ENCODE data around the gene PCBP3.
A peak's percentile ranks its signal among the peaks of the same experiment; 100 is the strongest.

PCBP3 gene

DNA sequence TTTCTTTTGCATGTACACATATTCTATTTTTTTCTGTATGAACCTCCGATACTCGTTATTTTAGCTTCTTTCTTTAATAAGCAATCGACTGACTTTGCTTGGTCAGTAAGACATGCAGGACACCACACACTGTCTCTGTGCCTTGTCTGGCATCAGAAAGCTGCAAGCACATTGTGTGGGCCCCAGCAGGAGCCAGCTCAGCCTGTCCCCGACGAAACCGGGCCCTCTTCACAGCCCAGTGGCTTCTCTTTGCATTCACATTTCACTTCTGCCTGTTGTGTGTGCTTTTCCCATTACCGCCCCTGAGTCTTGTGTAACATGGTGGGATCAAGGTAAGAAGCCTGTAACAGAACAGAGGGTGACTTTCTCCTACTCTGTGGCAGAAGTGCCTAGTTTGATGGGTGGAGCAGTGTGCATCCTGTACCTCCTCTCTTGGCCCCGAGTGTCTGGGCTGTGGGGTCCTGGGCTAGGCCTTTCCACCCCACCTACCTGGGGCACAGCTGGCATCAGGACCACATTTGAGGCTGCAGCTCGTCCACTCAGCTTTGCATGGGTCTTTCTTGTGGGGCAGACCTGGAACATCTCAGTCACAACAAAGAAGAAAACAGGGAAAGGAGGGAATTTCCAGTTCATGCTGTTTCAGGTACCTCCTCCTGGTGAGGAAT is 219.2 kb downstream of the PCBP3 start:
- DNase-seq: no peak

DNA sequence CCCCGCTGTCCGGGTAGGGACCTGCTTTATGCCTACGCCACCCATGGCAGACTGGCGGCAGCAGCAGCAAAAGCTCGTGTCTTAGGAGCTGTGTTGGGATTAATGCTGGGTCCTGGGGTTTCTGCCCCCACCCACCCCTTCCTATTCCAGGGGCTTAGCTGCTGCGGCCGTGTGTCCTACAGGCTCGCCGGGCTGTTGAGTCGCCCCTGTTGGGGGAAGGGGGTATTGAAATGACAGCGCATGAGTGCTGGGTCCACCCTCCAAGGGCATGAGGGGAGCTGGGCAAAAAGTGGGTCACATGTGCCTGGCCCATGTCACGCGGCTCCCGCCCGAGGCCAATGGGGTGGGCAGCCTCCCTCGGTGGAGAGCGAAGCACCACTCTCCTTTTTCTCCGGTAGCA is 219.7 kb downstream of the PCBP3 start:
- intact Hi-C loops (cut with DNase I): no loop called here
- no peak for DNase-seq

More for the DNA sequence above, 219.2 kb downstream of the PCBP3 start:
- intact Hi-C loops (cut with DNase I): no loop called here

DNA sequence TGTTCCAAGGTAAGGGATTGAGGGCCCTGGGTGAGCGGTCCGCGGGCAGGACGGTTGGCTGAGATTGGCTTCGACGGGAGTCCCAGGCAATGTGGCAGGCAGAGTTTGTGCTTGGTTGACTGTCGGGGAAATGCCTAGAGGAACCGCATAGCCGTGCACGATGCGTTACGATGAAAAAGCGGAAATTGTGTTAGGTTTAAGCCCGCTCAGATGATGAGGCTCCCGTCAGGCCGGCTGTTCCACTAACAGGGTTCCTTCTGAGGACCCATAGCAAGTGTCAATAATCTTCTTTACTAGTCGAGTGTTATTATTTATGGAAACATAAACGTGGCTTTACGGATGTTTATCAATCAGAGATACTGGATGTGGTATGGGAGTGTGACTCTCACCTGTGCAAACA is 220.2 kb downstream of the PCBP3 start:
- DNase-seq: no peak
- intact Hi-C loops (cut with DNase I): no loop called here

DNA sequence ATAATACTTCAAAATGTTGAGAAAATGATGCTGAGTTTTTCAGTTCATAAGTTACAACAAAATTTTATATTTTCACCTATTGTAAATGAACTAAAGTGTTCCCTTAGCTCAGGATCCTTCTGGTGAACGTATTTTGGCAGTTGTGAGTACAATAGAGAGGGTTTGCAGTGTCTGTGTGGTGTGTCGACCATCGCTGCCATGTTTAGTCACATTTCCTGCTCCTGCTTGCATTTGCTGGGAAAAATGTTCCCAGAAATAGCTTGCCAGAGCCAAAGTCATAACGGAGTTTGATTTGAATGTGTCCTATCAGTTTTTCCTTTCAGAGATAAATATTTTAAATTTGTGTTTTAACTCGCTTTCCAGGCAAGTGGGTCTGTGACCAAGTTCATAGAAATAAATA is 220.9 kb downstream of the PCBP3 start:
- intact Hi-C loops (cut with DNase I): no loop called here
- DNase-seq: no peak

DNA sequence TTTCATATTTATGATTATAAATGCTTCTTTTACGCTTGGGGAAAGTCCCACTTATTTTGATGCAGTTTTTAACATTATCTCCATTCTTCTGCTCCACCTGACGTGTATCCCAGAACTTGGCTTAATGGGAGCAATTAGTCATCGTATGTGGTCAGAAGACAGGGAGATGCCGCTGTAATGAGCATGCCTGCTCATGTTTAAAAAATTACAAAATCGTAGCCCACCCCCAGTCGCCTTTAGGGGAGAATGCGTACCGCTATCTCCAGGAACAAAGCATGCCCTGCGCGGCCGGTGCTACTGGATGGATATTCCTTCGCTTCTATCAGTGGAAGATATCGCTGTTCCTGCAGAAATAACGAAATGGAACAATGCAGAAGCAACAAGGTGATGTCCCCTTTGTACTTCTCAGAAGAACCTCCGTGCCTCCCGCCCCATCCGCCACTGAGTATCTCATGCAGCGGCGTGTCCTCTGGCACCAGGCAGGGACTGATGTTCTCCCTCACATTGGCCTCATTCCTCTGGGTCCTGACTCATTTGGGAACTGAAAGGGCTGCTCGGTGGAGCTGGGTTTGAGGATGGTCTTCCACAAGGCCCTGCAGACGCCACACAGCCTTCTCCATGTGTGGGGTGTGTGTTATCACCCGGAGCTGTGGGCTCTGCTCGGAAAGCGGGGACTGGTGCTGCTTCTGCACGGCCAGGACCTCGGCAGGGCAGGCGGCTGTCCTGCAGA is 221.7 kb downstream of the PCBP3 start:
- intact Hi-C loops (cut with DNase I): no loop called here
- DNase-seq: no peak

DNA sequence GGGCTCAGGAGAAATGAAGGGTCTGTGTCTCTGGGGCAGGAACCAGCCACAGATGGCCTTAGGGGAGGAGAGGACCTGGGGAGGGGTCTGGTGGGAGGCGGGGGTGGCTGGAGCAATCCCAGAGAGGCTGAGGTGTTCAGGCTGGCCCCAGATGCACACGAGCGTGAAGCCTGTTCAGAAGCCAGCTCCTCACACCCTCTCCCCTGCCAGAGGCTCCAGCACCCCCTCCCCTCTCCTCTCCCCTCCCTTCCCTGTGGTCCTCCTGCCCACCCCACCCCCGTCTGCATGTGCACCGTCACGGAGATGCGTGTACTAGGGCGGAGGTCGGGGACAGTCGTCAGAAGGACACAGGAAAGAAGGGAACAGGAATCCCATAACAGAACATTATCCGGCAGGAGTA is 223.0 kb downstream of the PCBP3 start:
- intact Hi-C loops (cut with DNase I): no loop called here
- no peak for DNase-seq

DNA sequence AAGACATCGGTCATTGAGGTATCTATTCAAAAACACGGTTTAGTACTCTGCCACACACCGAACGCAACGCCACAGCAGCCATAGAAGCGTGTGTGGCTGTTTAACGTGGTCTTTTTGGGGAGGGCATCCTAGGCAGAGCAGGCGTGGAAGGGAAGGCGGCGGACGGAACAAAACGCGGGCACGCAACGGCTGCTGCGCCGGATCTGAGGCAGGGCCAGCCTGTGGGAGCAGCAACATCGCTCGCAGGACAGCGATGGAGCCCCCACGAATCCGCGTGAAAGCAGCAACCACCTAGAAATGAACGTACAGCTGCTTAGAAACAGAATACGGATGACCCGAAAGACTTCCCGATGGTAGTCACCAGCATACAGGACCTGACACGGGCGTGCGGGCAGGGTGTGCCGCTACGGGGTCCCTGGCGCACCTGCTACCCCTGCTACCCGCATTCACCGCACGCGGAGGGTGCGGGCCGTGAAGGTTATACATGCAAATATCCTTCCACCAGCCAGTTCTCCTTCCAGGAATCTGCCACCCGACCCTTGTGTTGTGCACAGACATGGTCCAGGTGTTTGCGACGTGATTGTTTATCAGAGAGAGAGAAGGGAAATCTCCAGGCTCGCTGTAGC is 223.6 kb downstream of the PCBP3 start:
- intact Hi-C loops (cut with DNase I): no loop called here
- peak in 2 of 10 donors; percentile 2 to 57 for DNase-seq

DNA sequence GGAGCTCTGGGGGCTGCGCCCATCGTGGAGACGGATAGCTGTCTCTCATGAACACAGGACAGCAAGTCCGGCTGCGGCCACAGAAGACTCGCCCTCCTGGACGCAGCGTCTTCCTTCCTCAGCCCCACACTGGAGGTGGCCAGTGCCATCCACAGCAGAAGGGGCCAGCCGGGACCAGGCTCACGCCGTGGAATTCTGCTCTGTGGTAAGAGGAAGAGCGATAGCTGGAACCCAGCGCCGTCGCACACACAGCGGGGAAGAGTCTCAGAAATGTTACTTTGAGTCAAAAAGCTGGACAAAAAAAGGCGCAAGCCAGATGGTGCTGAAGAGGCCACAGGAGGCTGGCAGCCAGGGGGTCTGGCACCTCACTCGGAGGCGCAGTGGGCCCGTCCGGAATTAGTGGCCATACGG is 224.2 kb downstream of the PCBP3 start:
- DNase-seq: peak in 1 of 10 donors; percentile 63
- intact Hi-C loops (cut with DNase I): no loop called here

DNA sequence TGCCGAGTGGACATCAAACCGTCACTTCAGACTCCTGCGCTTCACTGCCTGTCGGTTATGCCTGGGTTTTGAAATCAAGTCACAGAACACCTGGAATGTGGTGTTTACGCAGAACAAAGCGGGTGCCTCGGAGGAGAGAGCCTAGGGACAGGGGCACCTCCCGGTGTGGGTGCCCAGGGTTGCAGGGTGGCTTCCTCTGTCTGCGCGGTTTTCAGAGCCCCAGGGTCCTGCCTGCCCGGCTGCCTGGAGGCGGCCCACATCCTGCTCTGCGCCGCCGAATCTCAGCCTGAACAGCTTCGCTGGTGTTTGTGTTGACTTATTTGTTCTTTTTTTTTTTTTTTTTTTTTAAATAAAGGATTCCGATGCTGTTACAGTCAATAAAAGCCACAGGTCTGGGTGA is 224.6 kb downstream of the PCBP3 start:
- intact Hi-C loops (cut with DNase I): no loop called here
- DNase-seq: peak in 2 of 10 donors; percentile 4 to 64

DNA sequence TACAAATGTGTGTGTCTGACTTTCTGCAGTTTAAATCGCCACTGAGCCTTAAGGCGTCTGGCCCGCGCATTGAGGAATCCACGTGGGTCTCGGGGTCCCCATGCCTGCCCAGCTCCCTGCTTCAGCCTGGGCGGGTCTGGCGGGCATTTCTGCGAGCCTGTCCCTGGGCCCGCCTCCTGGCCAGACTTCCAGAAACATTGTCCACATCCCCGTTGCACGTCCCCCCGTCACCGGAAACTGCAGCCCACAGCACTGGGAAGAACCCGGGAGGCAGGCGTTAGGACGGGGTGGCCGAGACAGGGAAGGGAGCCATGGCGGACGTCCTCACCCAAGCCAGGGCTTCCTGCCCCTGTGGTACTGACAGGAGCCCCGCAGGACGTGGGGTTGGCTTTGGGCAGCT is 225.0 kb downstream of the PCBP3 start:
- intact Hi-C loops (cut with DNase I): no loop called here
- peak in 2 of 10 donors; percentile 5 to 28 for DNase-seq

DNA sequence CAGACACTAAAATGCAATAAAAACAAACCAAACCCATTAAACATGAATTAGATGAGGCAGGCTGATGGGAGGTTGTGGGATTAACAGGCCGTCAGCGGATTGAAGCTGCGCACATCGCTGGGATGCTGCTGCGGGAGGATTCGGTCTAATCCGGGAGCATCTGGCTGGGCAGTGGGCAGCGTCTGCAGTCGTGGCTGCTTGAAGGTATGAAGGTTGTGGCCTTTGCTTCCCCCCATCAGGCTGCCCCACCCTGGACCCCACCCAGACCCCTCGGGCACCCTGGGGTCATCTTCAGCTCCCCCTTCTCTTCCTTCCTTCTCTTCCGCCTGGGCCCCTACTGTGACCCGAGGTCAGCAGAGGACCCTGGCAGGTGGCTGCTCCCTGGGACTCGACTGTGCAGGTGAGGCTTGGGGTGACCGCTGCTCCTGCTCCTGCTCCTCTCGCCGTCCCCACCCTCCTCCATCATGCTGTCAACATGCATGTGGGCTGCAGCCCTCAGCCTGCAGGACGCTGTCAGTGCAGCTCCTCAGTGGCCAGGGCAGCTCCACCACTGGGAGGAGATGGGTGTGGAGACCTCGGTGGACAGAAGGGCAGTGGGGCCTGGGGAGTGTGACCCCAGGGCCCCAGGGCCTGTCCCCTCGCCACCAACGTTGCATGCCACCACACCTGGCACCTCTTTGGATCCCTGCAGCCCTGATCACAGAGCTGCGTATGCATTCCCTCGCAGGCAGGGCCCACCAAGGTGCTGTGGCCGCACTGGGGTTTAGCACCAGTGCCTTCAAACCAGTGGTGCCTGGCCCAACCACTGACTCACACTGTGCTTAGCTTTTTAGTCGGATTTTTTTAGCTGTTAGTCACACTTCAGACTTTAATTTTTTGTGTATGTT is 225.8 kb downstream of the PCBP3 start:
- DNase-seq: peak in 2 of 10 donors; percentile 6 to 55
- intact Hi-C loops (cut with DNase I): no loop called here

DNA sequence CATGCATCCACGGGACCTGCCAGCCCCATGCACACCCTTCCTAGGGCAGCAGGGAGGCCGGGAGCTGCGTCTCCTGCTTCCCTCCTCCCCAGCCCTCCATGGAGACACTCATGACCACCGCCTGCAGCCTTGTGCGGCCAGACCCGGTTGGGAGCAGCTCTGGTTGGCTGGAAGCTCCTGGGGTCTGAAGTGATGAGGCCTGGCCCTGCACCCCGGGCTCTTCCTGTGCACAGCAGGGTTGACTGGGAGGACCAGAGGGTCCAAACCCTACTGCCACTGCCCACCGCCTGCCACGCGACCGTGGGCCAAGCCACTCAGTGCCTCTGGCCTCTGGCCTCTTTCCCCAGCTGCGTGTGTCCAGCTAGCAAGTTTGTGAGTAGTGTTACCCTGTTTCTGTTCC is 226.9 kb downstream of the PCBP3 start:
- intact Hi-C loops (cut with DNase I): no loop called here
- peak in 1 of 10 donors; percentile 63 for DNase-seq

DNA sequence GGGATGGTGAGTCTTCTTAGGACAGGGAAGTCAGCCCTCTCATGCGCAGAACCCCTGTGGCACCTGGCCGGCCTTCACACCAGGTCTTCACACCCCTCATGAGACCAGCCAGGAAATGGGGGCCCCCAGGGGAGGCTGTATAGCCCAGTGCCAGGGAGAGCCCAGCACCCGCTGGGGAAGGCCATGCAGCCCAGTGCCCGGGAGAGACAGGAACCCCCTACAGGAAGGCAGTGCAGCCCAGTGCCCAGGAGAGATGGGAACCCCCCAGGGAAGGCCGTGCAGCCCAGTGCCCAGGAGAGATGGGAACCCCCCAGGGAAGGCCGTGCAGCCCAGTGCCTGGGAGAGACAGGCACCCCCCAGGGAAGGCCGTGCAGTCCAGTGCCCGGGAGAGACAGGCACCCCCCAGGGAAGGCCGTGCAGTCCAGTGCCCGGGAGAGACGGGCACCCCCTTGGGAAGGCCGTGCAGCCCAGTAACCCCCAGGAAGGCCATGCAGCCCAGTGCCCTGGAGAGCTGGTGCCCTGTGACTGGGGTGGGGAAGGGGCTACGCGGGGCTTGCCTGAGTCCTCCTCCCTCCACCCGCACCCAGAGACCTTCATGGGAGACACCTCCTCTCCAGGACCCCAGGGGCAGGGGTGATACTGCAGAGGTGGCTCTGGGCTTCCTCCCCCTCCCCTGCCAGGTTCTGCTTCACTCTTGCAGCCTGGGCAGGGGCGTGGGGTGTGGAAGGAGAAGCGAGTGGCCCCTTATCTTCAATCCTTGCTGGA is 227.5 kb downstream of the PCBP3 start:
- intact Hi-C loops (cut with DNase I): no loop called here
- peak in 3 of 10 donors; percentile 3 to 74 (median 65) for DNase-seq

DNA sequence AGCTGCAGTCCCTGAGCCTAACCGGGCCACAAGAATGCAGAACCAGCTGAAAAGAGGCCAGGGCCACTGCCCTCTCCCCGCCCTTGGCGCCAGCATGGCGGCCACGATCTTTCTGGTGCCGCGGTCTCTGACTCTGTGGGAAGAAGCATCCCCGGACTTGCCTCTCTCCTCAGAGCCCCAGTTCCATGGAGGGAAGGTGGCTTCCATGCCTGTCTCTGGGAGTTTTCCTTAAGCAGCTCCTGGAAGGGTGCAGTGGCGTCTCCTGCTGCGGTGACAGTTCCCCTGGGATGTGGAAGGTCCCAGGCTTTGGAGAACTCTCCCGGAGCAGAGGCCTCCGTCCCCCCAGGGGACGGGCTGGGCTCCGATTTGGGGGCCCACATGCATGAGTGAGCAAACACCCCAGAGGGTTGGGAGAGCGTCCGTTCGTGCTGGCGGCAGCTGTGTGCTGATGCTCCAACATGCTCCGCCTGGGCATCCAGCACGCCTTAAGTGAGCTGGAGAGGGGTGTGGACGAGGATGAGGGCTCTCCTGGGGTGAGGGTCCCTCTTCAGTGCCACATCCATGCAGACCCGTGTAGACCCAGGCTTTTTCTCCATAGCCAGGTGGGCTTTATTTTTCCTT is 228.2 kb downstream of the PCBP3 start:
- intact Hi-C loops (cut with DNase I): no loop called here
- peak in 2 of 10 donors; percentile 45 for DNase-seq

DNA sequence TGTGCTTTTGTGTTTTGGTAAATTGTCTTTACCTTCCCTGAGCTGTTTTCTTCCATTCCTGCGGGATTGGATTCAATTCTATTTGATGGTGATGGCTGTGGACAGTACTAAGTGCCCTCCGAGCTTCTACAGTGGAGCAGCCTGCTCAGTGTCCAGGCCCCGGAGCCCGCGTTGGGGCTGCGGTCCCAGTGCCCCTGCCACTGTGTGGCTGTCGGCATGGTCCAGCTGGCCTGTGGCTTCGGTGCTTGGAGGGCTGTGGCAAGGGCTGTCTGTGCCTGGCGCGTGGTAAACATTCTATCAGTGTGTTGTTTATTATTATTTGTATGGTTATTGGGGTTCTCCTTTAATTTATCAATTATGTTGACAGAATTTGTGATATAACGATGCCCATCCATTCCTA is 228.9 kb downstream of the PCBP3 start:
- intact Hi-C loops (cut with DNase I): no loop called here
- peak in 2 of 10 donors; percentile 55 to 63 for DNase-seq

DNA sequence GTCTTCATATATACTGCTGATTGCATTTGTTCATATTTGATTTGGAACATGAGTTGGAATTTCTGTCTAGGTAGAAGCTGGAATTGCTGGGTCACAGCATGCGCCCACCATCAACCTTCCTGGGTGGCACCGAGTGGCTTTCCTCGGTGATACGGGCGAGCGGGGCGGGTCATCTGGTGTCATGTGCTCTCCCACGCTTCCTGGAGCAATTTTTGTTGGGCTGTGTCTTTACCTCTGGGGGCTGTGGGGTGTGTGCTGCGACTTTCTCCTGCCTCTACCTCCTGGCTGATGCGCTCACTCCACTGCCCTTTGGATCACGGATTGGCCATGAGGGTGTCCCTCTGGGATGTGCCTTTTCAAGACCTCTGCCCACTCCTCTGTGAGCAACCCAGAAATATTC is 229.4 kb downstream of the PCBP3 start:
- intact Hi-C loops (cut with DNase I): no loop called here
- DNase-seq: peak in 1 of 10 donors; percentile 37

DNA sequence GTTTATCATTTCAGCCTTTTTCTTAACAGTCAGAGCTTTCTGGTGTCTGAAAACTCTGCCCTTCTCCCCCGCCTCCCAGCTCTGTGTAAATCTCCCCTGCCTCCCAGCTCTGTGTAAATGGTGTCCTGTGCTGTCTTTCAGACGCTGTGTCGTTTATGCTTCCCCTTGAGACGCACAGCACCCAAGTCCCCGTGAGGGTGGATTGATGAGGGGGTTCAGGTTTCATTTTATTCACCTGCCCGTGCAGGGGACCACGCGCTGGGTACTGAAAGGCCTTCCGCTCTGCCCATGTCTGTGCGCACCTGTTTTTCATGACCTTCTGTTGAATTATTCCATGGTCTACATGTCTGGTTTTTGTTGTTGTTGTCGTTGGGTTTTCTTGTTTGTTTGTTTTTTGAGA is 229.9 kb downstream of the PCBP3 start:
- intact Hi-C loops (cut with DNase I): no loop called here
- DNase-seq: peak in 1 of 10 donors; percentile 23

DNA sequence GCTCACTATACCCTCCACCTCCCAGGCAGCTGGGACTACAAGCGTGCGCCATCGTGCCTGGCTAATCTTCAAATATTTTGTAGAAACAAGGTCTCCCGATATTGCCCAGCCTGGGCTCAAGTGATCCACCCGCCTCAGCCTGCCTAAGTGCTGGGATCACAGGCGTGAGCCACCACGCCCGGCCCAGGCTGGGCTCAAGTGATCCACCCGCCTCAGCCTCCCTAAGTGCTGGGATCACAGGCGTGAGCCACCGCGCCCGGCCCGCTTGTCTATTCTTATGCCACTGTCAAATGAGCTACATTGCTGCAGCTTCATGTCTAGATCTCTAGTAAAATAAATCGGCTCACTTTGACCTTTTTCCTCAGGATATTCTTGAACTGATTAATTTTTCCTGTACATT is 230.3 kb downstream of the PCBP3 start:
- intact Hi-C loops (cut with DNase I): no loop called here
- peak in 2 of 10 donors; percentile 37 to 67 for DNase-seq

DNA sequence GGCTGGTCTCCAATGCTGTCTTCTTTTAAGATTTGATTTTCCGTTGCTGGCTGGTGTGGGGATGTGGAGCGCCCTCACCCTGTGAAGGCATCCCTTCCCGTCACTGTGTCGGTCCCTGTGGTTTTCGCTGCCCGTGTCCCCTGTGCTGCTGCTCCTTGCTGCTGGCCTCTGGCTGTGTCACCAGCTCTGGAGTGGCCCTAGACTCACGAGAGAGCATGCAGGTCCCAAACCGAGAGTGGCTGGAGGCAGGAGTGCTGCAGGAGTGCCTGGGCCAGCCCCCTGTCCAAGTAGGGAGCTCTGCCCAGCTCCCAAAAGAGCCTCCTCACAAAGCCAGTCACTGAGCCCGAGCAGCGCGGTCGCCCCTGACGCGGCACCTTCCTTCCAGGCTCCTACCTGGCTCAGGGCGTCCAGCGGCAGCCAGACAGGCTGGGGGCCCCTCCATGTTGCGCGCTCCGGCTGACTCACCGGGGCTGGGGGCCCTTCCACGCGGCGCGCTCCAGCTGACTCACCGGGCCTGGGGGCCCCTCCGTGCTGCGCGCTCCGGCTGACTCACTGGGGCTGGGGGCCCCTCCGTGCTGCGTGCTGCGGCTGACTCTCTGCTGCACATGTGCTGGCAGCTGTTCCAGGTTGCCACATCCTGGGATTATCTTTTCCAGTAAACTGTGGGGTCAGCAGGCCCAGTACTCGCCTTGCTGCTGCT is 231.3 kb downstream of the PCBP3 start:
- peak in 3 of 10 donors; percentile 27 to 70 (median 64) for DNase-seq
- intact Hi-C loops (cut with DNase I): no loop called here

Measured in posterior cingulate gyrus (tissue), 11 donors.